ENCODE data around the gene SLC4A3. TPM values are rescaled to one million over a fixed set of nuclear protein-coding genes. Genes with fewer than 3 reads are reported as not detected.

SLC4A3 gene
- total RNA-seq, 1 experiment from 2014 or later, result 23.0 TPM

DNA sequence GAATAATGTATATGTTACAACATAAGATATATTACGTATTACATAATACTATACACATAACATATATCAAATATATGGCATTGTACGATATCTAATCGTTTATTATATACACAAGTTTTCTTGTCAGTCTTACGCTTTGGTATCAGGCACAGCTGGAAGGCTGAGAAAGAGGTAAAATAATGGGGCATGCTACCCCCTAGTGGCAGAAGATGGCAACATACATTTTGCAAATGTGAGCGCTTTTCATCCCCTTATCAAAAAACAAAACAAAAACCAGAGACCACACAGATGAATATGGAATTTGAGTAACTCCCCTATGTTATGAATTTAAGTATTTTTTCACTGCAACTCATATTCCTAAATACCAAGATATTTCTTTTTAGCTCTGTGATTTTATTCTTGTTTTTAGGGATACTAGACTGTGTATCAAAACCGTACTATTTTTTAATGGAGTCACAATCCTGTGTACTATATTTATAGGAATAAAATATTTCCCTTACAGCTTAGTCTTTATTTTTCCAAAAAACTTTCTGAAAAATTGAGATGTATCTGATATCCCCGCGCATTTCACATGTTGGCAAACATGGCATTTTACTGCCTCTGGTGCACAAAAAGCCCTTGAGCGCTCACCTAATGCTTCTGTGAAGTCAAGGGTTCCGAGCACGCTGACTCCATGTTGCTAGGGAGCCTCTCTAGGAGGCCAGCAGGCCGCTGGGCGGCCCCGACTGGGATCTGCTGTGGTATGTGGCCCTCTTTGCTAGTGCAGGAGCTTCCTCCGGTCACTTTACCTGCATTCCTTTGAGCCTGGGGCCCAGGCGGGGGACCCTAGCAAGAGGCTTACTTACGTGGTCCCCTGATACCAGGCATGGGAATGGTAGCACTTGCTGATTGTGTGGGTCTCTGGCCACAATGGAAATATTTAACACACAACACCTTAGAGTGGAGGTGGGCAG lies 62.5 kb downstream of the SLC4A3 start:
- Histone ChIP-seq H3K9me2 (ENCODE audit: insufficient read depth) (no peaks in the 10 kb centered on the region), H3K4me3 (replicated peaks in 1 of 2; ENCODE audit: low read depth in 1 of 2, low read length in 2 of 2) (peak overlapping the region; percentile 61 to 72), H3K4me1 (ENCODE audit: control insufficient read depth in 1 of 2, insufficient read depth in 2 of 2, low read length in 2 of 2) (peaks cover 61 to 96% of the 10 kb centered on the region in 2 experiments), H3K9ac (ENCODE audit: low read length) (peak overlapping the region; percentile 80), H3K27ac (ENCODE audit: low read depth, low read length) (peak overlapping the region; percentile 98), H3K9me3 (ENCODE audit: control insufficient read depth in 1 of 2, insufficient read depth in 1 of 2, low read depth in 1 of 2, low read length in 2 of 2) (no peaks in the 10 kb centered on the region), H3K27me3 (ENCODE audit: insufficient read depth, low read length) (no peaks in the 10 kb centered on the region), H3K79me2 (ENCODE audit: insufficient read depth, low read length) (peaks cover 71% of the 10 kb centered on the region), H3K4me2 (ENCODE audit: low read length) (peak overlapping the region; percentile 80), H4K20me1 (ENCODE audit: insufficient read depth) (no peaks in the 10 kb centered on the region), H2AFZ (ENCODE audit: low read depth, low read length, poor library complexity, severe bottlenecking) (no peak overlapping the region), H3K36me3 (ENCODE audit: control insufficient read depth in 1 of 2, insufficient read depth in 2 of 2, low read length in 2 of 2) (peaks cover 0 to 28% of the 10 kb centered on the region in 2 experiments; a peak in 2 of 4 replicates)
- no peak for DNase-seq (ENCODE audit: low read depth, low spot score)
- BruUV-seq (replicated peaks), result no TSS peak
- intact Hi-C loops (cut with micrococcal nuclease), result loop anchor here (1.0 to 5.0 kb wide), 5 partner anchors 48 to 303 kb away; partner anchors contain the start of genes DNPEP and GMPPA
- ChIA-PET POLR2A (interaction anchor here (0.9 to 3.6 kb wide), 9 partner anchors 9 to 191 kb away, joined by 3 to 19 read pairs (median 4); partner anchors contain the start of genes CHPF, GMPPA and TMEM198), CTCF (interaction anchor here (0.7 to 2.4 kb wide), 12 partner anchors 10 to 195 kb away, joined by 3 to 16 read pairs (median 6); partner anchors contain the start of genes CHPF and TMEM198), RAD21 (ENCODE audit: low non-redundant PET in 1 of 2, low total read pairs in 2 of 2, uncharacterized antibody in 2 of 2, unreplicated experiment in 2 of 2) (no interaction called here)
- ATAC-seq, result no peak
- TF ChIP-seq ZBTB33 (IDR thresholded peaks at IDR 0.05; ENCODE audit: extremely low read depth, insufficient replicate concordance, low read length) (no peak), CTCF (IDR thresholded peaks at IDR 0.05 in 2 of 3, conservative IDR thresholded peaks at IDR 0.05 in 1 of 3; ENCODE audit: borderline replicate concordance in 1 of 3, insufficient read depth in 1 of 3, low read depth in 2 of 3, low read length in 2 of 3) (peak in 2 of 3 experiments; percentile 31 to 73; a peak in 4 of 6 replicates)

Data from HCT116 (cell line).